Body of pancreas (tissue), 4 donors: ENCODE measurements around the gene CSMD2.

ENCODE experiments used
- POLR2A ChIP-seq, 3 donors: fragments of 450-650 bp; IDR thresholded peaks; one replicate each; pipeline ENCODE4 v1.6.1; 2016; ENCODE audit warnings: antibody characterized with exemption in 3 of 3, mild to moderate bottlenecking in 2 of 3
- TF ChIP-seq, protein P1 (sequence below), 7 experiments: fragments of 450-650 bp in 4 of 7; fragments of 200-600 bp in 3 of 7; sonication (generic) in 3 of 7; IDR thresholded peaks; one replicate each; pipeline ENCODE4 v1.5.1; 2016 to 2019; ENCODE audit warnings: antibody characterized with exemption in 7 of 7

DNA sequence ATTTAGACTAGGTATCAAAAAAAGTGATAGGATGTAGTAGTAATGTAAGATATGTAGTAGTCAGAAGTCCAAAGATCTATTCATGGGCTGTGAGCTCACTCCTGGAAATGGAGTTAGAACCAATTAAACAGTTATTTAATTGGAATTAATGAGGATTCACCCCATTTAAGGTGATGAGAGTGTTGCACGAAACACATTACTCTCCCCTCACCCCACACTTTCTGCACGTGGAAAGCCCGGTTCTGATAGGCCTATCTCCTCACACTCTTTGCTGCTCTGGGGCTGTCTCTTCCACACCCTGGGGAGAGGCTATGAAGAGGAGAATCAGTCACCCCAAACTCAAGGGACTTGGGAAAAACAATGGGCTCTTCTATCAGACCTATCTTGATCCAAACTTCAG, 174.7 kb downstream of the CSMD2 start:
- no peak for TF ChIP-seq POLR2A (IDR thresholded peaks at IDR 0.05)
- TF ChIP-seq, protein P1, sequence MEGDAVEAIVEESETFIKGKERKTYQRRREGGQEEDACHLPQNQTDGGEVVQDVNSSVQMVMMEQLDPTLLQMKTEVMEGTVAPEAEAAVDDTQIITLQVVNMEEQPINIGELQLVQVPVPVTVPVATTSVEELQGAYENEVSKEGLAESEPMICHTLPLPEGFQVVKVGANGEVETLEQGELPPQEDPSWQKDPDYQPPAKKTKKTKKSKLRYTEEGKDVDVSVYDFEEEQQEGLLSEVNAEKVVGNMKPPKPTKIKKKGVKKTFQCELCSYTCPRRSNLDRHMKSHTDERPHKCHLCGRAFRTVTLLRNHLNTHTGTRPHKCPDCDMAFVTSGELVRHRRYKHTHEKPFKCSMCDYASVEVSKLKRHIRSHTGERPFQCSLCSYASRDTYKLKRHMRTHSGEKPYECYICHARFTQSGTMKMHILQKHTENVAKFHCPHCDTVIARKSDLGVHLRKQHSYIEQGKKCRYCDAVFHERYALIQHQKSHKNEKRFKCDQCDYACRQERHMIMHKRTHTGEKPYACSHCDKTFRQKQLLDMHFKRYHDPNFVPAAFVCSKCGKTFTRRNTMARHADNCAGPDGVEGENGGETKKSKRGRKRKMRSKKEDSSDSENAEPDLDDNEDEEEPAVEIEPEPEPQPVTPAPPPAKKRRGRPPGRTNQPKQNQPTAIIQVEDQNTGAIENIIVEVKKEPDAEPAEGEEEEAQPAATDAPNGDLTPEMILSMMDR (IDR thresholded peaks at IDR 0.05) = no peak
